ENCODE results near the gene MRPS12. TPM values are rescaled to one million over a fixed set of nuclear protein-coding genes. Genes with fewer than 3 reads are reported as not detected.
A peak's percentile ranks its signal among the peaks of the same experiment; 100 is the strongest.

Gene MRPS12
- total and polyA plus RNA-seq, 2 of the 13 experiments (the other 11 are each of a cell fraction or from before 2014, with no cell fraction given): 27.5 to 54.8 TPM

DNA sequence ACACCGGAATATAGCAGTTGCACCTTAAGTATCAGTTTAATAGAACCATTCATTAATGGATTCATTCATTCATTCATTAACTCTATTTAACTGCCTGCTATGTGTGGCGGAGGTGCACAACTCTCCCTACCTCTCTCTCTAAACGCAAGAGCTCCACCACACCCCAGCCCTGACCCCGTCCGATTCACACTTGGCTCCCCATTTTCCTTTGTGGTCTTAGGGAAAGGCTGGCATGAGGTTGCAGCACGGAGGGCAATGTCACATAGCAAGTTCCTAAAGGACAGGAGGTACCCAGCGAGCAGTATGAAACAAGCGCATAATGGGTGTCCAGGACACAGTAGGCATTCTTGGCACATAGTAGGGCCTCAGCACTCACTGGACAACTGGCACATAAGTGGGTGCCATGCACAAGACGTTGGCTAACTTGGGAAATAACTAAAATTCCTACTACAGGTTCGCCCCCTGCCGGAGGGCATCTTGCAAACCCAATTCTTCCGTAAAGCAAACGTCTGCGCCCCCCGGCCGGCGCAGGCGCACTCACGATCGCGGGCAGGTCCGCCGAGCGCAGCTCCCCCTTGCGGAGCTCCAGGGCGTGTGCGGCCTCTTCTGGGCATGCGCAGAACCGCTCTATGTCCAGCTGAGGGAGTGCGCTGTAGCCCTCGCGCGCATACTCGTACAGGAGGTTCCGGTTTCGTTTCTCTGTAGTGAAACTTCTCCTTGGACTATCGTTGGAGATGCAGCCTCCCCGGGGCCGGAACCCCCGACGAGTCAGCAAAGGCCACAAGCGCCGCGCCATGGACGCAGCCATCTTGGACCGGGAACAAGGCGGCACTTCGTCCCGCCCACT, 592 bp upstream of the MRPS12 start, which contains the start of gene SARS2 (continued):
- TF ChIP-seq ELF4 (CRISPR knock-in tag; IDR thresholded peaks at IDR 0.05; ENCODE audit: borderline replicate concordance): no peak
- TF ChIP-seq THAP11 (CRISPR knock-in tag; IDR thresholded peaks at IDR 0.05): peak; percentile 85
- no peak for TF ChIP-seq ZNF484 (CRISPR knock-in tag; IDR thresholded peaks at IDR 0.05; ENCODE audit: borderline replicate concordance, low read depth)
- TF ChIP-seq ATF6 (CRISPR knock-in tag; conservative IDR thresholded peaks at IDR 0.05): 0 out of 2 replicates have a peak, but pooled peaks have one; percentile 23
- no peak for TF ChIP-seq HNF4A (CRISPR knock-in tag; IDR thresholded peaks at IDR 0.05)
- TF ChIP-seq, protein P1, sequence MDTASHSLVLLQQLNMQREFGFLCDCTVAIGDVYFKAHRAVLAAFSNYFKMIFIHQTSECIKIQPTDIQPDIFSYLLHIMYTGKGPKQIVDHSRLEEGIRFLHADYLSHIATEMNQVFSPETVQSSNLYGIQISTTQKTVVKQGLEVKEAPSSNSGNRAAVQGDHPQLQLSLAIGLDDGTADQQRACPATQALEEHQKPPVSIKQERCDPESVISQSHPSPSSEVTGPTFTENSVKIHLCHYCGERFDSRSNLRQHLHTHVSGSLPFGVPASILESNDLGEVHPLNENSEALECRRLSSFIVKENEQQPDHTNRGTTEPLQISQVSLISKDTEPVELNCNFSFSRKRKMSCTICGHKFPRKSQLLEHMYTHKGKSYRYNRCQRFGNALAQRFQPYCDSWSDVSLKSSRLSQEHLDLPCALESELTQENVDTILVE (CRISPR knock-in tag; IDR thresholded peaks at IDR 0.05): peak; percentile 67; the same call in 1 of the 2 replicates
- TF ChIP-seq ZNF552 (CRISPR knock-in tag; IDR thresholded peaks at IDR 0.05; ENCODE audit: borderline replicate concordance): 0 out of 2 replicates have a peak, but pooled peaks have one; percentile 36
- no peak for TF ChIP-seq DNMT3B (CRISPR knock-in tag; conservative IDR thresholded peaks at IDR 0.05)
- no peak; the same call in 1 of the 2 replicates for TF ChIP-seq ZNF619 (CRISPR knock-in tag; IDR thresholded peaks at IDR 0.05)
- no peak for TF ChIP-seq DDIT3 (CRISPR knock-in tag; IDR thresholded peaks at IDR 0.05)
- no peak for TF ChIP-seq ZNF317 (CRISPR knock-in tag; IDR thresholded peaks at IDR 0.05)
- no peak for TF ChIP-seq TAF15 (IDR thresholded peaks at IDR 0.05; ENCODE audit: low read depth, low read length, poor library complexity, severe bottlenecking)
- no peak for TF ChIP-seq REL (CRISPR knock-in tag; conservative IDR thresholded peaks at IDR 0.05)
- no peak for TF ChIP-seq ZNF432 (CRISPR knock-in tag; IDR thresholded peaks at IDR 0.05; ENCODE audit: borderline replicate concordance)
- no peak; the same call in 1 of the 2 replicates for TF ChIP-seq ZNF747 (CRISPR knock-in tag; IDR thresholded peaks at IDR 0.05; ENCODE audit: borderline replicate concordance)
- no peak for TF ChIP-seq SMARCE1 (IDR thresholded peaks at IDR 0.05; ENCODE audit: borderline replicate concordance)
- no peak for TF ChIP-seq MATR3 (CRISPR knock-in tag; IDR thresholded peaks at IDR 0.05)
- TF ChIP-seq PBX3 (CRISPR knock-in tag; IDR thresholded peaks at IDR 0.05; ENCODE audit: borderline replicate concordance): no peak; the same call in 1 of the 2 replicates
- TF ChIP-seq, protein P2, sequence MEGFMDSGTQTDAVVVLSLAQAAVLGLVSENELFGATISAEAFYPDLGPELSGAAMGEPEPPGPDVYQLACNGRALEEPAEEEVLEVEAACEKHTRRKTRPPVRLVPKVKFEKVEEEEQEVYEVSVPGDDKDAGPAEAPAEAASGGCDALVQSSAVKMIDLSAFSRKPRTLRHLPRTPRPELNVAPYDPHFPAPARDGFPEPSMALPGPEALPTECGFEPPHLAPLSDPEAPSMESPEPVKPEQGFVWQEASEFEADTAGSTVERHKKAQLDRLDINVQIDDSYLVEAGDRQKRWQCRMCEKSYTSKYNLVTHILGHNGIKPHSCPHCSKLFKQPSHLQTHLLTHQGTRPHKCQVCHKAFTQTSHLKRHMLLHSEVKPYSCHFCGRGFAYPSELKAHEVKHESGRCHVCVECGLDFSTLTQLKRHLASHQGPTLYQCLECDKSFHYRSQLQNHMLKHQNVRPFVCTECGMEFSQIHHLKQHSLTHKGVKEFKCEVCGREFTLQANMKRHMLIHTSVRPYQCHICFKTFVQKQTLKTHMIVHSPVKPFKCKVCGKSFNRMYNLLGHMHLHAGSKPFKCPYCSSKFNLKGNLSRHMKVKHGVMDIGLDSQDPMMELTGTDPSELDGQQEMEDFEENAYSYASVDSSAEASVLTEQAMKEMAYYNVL (CRISPR knock-in tag; IDR thresholded peaks at IDR 0.05; ENCODE audit: borderline replicate concordance): no peak
